GM19468 (cell line): ENCODE measurements around the gene B4GALNT3.

Source experiments
- ATAC-seq: cut with Tn5 transposase; IDR thresholded peaks from one replicate; pipeline ENCODE4 v1.9.1; 2021; ENCODE audit warnings: mild to moderate bottlenecking, moderate library complexity, moderate number of reproducible peaks; ENCODE audit not compliant: unreplicated experiment; ENCODE audit errors: extremely low read depth

Gene B4GALNT3

GRCh38 chr12:507391-507796, 47.7 kb downstream of the B4GALNT3 start:
- ATAC-seq, result no peak

DNA sequence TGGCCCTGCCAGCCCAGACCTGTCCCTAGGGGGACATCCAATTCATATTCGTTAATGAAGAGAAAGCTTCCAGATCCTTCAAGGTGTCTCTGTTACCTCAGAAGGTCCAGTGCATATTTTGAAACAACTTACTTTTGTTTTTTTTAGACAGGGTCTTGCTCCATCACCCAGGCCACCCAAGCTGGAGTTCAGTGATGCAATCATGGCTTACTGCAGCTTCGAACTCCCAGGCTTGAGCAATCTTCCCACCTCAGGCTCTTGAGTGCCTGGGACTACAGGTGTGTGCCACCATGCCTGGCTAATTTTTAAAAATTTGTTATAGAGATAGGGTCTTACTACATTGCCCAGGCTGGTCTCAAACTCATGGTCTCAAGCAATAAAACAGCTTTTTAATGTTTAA, 48.4 kb downstream of the B4GALNT3 start:
- no peak for ATAC-seq

DNA sequence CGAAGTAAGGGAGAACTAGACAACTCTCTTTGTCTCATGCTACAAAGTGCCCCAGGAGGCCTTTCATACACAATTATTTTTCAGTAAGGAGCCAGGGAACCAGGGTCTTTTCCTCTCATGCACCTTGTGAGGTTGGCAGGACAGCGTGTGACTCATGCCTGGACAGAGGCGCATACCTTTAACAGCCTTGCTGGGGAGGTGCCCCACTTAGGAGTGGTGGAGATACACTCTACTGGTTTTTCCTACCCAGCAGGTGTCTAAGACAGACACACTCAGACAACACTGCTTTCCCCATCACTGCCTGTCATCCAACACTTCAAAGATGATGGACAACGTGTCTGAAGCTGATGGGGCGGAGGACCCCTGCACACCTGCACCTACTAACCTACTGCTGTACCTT, 49.1 kb downstream of the B4GALNT3 start:
- ATAC-seq, result no peak

- no peak for ATAC-seq
Observed at GRCh38 chr12:509500-509899, 49.8 kb downstream of the B4GALNT3 start.

DNA sequence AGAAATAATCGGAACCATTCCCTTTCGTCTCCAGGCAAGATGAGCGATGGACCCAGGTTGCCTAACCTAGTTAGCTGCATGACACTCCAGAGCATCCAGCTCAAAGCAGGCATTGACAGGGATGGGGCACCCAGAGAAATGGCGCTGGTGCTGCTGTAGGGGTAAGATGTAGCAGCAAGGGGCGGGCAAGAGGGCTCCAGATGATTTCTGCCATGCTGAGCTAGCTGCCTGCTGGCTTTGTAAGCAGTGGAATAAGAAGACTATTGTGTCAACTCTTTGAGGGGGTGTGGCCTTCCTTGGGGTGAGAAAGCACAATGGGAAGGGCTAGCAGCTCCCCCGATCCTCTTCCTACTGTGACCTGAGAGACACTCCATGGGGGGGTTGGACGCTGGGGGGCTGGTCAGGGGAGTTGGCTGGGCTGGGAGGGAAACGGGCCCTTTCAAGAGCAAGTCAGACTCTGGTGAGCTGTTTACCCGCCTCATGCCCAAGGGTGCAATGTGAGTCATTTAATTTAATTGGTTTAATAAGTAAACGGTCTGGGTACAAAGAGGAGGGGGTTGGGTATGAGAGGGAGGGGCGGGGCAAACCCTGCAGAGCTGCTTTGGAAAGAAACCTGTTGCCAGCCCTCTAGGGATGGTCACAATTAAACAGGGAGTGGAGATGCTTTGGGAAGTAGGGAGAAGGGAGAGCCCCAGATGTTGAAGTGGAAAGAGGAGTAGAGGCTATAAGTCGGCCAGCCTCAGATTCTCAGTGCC, 50.5 kb downstream of the B4GALNT3 start:
- no peak for ATAC-seq

DNA sequence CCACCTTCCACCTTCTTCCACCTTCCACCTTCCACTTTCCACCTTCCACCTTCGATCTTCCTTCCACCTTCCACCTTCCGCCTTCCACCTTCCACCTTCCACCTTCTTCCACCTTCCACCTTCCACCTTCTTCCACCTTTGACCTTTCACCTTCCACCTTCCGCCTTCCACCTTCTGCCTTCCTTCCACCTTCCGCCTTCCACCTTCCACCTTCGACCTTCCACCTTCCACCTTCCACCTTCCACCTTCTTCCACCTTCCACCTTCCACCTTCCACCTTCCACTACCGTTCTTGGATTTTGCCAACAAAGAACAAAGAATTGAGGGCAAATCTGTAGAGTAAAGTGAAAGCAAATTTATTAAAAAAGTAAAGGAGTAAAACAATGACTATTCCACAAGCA, 53.2 kb downstream of the B4GALNT3 start:
- ATAC-seq, result no peak

DNA sequence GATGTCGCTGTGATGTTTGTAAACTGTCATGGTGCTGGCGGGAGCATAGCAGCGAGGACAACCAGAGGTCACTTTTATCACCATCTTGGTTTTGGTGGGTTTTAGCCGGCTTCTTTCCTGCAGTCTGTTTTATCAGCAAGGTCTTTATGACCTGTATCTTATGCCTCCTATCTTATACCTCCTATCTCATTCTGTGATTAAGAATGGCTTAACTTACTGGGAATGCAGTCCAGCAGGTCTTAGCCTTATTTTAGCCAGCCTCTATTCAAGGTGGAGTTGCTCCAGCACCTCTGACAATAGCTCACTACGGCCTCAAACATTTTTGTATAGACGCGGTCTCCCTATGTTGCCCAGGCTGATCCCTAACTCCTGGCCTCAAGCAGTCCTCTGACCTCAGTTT, 53.7 kb downstream of the B4GALNT3 start:
- no peak for ATAC-seq

- ATAC-seq, result no peak
Observed at GRCh38 chr12:517538-517937, 57.8 kb downstream of the B4GALNT3 start.

DNA sequence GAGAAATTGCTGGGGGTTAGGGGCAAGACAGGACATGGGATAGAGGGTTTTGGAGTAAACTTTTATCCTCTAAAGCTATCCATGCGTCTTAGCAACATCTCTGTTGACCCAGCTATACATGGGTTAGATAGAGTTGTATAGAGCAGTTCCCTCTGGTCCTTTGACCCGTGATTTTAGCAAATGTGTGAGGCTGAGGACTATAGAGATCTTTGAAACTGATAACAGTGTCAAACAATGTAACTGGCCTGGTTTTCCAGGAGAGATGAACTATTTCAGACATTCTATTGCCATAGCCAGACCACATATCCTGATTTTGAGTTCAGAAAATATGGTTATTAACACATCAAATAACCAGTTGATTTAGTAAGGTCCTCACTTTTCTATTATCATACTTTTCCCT, 60.4 kb downstream of the B4GALNT3 start:
- no peak for ATAC-seq

- no peak for ATAC-seq
Observed at GRCh38 chr12:522692-523378, 63.1 kb downstream of the B4GALNT3 start.

GRCh38 chr12:524167-524951, 64.6 kb downstream of the B4GALNT3 start:
- ATAC-seq, result no peak

- ATAC-seq, result no peak
Observed at GRCh38 chr12:526089-526488, 66.3 kb downstream of the B4GALNT3 start.

GRCh38 chr12:527241-527640, 67.5 kb downstream of the B4GALNT3 start:
- no peak for ATAC-seq

GRCh38 chr12:527729-528128, 68.0 kb downstream of the B4GALNT3 start:
- ATAC-seq, result no peak

DNA sequence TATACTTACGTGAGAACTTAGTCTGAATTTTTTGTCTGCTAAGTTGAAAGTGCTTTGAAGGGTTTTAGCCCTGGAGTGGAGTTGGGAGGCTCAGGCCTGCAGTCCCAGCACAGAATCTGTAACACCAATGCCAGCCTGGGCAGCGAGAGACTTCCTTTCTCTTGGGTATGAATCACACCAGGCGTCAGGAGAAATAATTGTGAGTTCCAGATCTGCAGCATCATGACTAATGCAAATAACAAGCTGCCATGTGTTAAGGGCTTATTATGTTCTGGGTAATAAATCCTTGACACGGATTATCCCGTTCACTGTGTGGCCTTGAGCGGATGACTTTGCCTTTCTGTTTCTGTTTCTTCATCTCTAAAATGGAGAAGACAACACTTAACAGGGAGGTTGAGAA, 70.6 kb downstream of the B4GALNT3 start:
- no peak for ATAC-seq

DNA sequence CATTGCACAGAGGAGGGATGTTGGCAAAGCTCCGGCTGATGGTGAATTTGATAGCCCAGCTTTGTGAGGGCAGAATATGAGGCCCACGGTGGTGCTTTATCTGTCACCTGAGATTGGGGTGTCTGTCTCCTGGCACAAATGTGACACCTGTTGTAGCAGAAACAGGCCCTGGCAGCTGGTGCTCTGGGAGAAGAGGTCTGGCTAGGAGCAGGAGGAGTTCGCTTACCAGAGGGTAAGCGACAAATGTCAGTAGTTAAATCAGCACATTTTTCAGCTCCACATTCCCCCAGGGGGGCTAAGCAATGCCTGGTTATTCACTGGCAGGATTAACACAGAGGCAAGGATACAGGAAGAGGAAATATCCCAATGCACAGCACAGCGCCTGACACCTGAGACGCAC, 71.1 kb downstream of the B4GALNT3 start:
- ATAC-seq, result no peak

GRCh38 chr12:531951-532585, 72.3 kb downstream of the B4GALNT3 start:
- no peak for ATAC-seq

DNA sequence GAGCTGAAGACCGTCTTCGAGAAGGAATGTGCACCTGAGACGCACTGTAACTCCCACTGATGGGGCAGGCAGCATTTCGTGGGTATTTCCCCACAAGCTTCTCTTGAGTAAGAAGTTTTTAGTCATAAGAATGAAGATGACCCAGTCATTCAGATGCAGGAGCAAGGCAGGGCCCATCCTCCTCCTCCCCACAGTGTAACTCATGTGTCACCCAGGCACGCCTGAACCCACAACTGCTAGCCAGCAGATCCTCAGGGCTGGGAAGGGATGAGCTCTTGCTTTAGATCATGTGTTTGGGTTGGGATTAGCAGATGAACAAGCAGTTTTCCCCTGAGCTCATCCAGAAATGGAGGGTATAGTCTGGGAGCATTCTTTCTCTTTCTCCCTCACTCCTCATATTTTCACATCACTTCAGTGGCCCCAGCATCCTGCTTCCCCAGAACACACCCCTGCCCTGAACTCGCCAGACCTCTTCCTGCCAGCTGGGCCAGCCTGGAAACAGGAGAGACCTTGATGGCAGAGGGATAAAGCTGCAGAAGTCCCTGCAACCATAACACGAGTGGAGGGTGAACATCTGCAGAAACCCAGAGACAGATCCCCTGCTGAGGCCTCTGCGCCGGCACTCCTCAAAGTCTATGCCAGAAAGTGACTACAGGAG, 73.3 kb downstream of the B4GALNT3 start:
- no peak for ATAC-seq

DNA sequence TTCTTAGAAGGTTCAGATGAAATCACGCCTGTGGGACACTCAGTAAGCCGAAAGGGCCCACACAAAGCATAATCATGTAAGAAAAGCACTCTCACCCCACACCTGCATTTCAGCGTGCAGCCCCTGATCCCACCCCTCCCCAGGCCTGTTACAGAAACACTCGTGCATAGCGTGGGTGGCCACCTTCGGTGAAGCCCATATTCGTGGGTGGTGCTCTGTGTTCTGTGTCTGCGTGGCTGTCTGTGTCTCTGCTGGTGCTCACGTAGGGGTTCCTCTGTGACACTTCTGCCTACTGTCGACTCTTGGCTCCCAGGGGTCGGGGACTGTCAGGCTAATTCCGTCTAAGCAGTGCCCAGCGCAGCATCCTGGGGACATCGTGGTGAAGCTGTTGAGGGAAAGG, 74.0 kb downstream of the B4GALNT3 start:
- ATAC-seq, result no peak

DNA sequence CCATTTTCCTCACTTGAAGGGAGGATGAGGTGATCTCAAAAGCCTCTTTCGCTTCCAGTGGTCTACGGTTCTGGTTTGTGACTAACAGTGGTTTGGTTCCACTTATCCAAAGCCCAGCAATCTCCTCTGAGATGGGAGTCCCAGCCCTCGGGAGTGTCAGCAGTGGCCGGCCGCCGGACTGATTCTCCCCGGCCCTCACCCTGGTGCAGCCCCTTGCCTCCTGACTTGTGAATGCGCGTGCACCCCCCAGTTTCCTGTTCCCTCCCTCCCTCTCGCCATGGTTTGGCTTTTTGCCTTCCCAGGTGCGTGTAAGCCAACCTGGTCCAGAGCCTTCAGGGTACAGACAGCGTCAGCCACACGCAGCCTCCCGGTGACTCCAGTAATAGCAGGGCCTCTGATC, 74.5 kb downstream of the B4GALNT3 start:
- no peak for ATAC-seq
